Stimulated activated naive CD4-positive, alpha-beta T cell treated with Interleukin-2 at 50 U/mL for 16 hours (primary cell): Measurements from ENCODE around the gene CTNNBIP1.

Source experiments
- DNase-seq: peaks from one replicate; lab custom pipeline; 2025; lab: John Stamatoyannopoulos, UW

Gene CTNNBIP1

DNA sequence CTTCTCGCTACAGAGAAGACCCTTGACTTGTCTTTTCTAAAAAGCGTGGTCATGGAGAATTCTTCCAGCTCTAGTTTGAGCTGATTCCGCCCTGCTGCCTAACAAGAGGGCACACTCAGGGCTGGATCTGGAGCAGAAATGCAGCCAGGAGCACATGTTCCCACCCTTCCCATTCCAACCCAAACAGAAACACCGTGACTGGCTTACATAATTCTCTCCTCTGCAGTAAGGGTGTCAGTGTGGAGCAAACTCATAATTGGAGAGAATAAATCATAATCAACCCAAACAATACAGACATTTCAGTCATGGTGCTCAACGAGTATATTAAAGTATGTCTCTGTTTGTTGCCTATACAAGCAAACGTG lies 34.5 kb downstream of the CTNNBIP1 start:
- no peak for DNase-seq

DNA sequence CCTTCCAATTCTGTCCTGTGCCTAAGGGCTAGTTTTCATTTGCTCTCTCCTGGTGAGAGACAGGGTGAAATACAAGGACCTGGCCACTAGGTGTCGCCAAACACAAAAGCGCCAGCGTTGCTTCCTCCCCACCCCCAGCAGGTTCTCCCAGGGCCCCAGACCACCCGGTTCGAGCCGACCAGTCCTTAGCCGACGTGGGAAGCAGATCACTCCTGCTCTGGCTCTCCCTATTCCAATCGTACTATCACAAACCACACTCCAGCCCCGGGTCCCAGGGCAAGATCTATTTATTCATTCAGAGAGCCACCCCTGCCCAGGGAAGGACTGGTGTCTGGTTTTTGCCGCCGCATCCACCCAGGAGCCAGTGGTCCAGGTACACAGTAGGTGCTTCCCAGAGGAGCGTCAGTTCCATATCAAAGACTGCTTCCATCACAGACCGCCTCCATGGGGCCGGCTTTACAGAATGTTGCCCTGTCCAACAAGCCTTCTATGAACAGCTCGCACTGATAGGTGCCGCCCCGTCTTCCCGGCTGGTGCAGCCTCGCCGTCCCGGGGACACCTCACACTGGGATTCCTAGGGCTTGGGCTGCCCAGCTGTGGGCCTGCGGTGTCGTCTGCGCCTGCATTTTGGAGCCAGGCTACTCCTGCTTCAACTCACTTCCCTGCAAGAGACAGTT lies 35.0 kb downstream of the CTNNBIP1 start:
- peak; percentile 67 for DNase-seq

DNA sequence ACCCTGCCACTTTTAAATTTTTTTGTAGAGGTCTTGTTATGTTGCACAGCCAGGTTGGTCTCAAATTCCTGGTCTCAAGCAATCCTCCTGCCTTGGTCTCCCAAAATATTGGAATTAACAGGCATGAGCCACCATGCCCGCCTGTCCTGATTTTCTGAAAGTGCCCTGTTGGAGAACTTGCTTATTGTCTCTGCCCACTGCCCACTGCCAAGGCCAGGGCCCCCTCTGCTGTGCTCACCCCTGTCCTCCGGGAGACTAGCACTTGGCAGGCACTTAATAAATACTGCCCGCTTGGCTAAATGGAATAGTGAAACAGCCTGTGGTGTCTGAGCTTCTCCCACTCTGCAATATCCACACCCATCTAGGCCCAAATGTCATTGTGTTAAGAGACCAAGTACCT lies 35.7 kb downstream of the CTNNBIP1 start:
- DNase-seq = no peak

DNA sequence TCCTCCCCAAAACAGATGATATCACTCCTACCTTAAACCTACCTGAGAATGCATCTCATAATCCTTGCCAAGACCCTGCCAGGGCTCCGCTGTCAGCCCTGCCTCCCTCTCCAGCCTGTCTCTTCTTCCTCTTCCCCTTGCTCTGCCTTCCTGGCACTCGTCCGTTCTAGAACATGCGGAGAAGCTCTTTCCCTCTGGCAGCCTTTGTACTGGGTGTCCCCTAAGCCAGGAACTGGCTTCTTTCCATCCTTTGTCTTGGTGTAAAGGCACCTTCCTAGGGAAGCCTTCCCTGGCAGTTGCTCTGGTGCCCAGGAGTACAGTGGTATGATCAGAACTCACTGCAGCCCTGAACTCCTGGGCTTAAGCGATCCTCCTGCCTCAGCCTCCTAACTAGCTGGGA lies 36.1 kb downstream of the CTNNBIP1 start:
- no peak for DNase-seq

DNA sequence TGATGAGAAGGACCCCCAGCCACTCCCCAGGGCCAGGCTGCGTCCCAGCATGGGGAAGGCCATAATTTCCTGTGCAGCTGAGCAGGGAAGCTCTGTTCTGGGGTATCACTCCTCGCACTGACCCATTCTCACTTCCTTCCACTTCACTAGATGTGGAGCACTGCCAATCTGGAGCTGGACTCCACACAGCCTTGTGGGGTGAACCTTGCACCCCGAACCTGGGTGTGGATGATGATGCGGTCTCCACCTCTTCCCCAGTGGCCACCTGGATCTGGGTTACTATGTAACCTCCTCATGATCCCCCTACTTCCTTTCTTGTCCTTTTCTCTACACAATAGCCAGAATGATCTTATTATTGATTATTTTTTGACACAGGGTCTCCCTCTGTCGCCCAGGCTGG lies 36.7 kb downstream of the CTNNBIP1 start:
- DNase-seq = no peak

DNA sequence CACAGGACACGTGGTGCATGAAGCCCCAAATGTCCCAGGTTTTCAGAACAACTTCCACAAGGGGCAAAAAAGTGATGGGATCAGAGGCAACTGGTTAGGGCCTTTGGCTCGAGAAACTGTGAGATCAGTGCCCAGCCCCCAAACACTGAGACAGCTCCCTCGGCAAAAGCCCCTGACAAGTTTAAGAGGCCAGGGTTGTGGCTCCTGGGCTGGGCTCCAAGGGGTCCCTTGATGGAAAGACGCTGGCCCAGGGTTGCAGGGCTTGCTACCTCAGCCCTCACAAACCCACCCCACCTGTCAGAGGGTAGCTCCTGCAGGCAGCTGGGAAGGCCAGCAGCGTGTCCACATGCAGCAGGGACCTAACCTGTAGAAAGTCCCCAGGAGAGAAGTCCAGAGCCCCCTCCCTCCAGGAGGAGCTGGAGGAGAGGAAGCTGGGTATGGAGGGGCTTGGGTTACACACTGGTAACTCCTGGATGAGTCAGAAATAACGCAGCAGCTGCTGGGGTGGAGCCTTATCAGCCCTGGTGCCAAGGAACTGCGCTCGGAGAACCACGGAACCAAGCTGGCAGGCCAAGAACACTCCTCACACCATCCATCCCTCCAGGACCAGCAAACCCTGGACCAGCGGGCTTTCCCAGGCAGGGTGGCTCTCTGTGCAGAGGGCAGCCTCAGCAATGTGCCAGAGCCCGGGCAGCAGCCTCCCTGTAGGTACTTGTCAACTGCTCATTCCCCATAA lies 37.5 kb downstream of the CTNNBIP1 start:
- no peak for DNase-seq

DNA sequence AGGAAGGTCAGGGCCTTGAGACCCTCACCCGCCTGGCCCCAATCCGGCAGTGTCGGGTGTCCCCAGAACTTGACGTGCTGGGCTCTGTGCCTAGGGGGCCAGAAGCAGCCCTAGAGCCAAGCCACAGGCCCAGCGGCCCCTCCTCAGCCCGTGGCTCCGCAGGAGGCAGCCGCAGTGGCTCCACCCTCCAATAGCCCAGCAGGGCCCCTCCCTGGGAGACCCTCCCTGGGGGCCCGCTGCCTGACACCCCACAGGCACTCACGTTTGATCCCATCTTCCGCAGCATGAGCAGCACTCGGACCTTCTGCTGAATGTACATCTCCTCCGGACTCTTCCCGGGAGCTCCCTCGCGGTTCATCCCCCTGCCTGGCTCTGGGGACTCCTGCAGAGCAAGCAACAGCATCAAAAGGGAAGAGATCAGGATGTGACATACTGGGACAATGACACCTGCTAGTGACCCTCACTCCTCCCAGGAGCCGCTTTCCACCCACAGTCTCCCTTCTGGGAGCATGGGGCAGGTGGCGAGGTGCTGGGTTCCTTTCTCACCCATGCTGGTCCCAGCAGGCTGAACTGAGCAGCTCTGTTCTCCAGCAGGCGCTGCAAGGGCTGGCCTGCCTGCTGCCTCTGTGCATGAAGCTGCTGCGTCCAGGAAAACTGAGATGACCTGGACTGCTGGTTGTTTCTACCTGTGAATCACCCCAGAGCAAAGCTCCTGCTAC lies 38.2 kb downstream of the CTNNBIP1 start:
- DNase-seq = no peak

DNA sequence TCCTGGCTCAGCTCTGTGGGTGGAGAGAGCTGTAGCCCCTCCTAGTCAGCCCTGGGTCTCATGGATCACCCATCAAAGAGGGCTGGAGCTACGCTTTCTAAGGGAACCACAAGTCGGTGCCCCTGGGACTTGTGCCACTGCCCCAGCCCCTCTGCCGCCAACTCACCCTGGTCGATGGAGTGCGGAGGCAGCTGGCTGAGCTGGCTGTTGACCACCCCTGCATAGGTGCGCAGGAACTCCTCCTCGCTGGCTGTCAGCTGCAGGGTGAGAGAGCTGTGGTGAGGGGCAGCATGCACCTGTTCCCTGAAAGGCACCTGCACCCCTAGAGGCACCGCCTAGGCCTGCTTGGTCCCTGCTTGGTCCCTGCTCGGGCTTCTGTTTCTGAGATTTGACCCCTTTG lies 39.0 kb downstream of the CTNNBIP1 start:
- no peak for DNase-seq

DNA sequence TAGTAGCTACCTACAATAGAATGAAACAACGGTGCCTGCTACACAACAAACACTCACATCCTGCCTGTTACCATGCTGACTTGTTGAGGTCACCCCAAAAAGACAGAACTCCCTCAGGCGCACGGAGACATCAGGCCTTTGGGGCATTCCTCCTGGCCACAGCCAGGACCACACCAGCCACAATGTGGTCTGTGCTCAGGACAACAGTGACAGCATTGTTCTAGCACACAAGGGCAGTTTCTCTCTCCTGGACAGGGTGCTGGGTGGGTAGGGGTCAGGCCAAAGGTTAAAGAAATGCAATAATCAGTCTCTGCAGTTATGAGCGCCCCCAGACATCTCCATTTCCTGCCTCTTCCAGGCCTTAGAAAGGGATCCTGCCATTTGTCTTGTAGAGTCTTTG lies 39.5 kb downstream of the CTNNBIP1 start:
- DNase-seq = no peak

DNA sequence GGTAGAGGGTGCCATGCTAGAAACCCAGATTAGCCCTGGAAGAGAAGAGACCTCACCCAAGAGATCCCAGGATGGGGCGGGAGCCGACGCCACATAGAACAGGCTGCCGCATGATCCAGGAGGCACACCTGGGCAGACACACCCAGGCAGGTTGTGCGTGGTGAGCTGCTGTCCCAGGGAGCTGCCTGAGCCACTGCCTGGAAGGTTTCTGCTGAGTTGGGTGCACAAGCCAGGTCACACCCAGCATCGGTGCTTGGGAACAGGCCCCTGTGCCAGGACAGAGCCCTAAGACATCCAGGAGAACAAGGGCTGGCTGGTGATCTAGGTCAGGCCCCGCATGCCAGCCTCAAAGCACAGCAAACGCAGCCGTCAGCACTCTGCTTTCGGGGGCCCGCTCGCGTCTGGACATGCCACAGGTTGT lies 40.2 kb downstream of the CTNNBIP1 start:
- no peak for DNase-seq

DNA sequence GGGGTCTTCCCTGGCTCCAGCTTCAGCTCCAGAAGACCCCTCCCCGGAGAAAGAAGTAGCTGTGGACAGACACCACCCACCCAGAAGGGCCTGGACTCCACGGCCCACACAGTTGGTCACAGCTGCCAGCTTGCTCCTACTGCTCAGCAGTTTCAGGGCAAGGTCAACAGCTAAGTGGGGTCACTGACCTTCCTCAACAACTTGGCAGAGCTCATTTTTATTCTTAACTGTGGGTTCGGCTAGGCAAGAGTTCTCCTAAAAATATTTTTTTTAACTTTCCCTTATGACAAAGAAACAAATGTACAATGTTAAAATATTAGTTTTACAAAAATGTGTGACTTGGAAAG lies 41.9 kb downstream of the CTNNBIP1 start:
- no peak for DNase-seq

DNA sequence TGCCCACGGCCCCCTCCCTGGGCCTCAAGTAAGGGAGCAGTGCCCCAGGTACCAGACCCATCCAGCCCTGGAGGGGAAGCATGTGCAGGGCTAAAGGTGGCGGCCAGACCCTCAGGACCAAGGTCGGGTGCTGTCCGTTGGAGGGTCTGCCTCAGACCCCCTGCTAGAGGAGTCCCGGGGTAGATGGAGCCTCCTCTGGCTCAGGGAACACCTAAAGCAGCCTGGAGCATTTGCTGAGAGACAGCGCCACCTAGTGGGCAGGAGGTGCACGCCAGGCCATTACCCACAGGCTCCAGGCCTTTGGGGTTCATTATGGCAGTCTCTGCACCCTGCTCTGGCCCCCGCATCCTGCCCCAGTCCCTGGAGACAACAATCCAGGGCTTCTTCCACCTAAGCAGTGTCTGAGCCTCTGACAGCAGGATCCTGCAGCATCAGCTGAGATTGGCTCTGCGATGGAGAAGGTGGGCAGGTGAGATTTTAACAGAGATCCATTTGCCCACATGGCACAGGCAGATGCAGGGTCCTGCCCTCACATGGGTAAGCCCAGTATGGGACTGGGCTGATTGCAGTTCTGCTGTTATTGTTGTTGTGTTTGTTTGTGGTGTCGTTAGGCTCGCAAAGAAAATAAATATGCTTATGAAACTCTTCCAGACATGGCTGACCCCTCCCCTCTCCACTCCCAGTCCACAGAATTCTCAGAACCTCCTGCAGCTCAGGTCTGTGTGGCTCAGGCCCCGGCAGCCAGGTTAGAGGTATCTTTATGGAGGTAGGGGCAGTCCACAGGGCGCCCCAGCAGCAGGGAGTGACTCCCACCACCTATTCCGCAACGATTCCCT lies 42.4 kb downstream of the CTNNBIP1 start:
- DNase-seq = peak; percentile 78

DNA sequence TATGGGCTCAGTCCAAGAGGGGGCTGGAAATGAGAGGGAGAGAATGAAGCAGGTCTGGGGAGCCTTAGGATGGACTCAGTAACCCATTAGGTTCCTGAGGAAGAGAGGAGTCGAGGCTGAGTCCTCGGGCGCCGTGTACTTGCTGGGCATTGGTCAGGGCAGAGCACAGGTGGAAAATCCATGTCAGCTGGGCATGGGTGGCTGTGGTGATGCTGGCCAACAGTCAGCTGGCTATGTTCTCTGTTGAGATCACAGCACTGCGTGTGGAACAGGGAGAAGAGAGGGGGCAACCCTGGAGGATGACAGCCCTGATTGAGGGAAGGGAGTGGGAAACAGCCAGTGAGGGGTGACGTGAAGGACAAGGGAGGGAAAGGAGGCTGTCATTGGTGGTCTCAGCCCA lies 43.2 kb downstream of the CTNNBIP1 start:
- DNase-seq = no peak

DNA sequence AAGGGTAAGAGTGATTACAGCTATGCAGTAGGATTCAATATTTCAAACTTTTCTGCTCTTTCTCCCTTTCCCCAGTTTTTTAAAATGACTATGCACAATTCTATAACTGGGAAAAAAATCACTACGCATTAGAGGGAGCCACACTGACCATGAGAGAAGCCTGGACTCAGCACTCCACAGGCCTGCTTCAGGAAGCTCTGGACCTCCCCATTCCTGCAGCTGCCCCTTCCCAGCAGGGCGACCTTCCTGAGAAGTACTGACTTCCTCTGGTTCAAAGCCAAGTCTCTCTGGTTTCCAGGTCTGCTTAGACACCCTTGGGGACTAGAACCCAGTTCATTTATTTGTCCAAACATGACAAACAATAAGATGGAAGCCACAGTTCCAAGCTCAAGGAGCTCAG lies 44.3 kb downstream of the CTNNBIP1 start:
- no peak for DNase-seq

DNA sequence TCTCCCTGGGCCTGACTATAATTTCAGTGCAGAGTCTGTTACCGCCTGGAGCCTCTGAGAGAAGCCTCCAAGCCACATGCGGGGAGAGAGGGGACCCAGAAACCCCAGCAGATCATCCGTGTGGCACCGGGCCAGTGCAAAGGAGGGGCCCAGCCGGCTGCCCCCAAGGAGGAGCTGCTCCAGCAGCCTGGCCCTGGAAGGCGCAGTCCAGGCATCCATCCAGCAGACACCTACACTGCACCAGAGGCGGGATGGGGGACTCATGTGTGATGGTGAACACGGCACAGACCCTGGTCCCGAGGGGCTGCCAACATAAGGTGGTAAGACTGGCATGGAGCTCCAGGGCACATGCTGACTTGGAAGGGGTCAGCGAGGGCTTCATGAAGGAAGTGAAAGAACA lies 46.7 kb downstream of the CTNNBIP1 start:
- no peak for DNase-seq

DNA sequence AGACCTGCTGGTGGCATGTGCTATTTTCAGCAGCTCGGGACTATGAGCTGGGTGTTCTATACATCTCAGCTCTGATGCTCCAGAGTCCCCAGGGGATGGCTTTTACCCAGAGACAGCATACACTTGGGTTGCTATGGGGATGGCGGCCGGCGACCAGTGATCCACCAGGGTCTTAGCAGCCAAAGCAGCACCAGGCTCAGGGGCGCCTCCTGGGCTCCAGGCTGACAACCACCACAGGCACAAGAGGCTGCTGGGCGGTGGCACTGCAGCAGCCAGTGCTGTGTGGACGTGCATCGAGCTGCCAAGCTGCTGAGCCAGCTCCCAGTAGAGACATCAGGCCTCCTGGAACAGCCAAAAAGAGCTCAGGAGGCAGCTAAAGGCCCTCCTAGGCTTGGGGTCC lies 48.7 kb downstream of the CTNNBIP1 start:
- DNase-seq = no peak

DNA sequence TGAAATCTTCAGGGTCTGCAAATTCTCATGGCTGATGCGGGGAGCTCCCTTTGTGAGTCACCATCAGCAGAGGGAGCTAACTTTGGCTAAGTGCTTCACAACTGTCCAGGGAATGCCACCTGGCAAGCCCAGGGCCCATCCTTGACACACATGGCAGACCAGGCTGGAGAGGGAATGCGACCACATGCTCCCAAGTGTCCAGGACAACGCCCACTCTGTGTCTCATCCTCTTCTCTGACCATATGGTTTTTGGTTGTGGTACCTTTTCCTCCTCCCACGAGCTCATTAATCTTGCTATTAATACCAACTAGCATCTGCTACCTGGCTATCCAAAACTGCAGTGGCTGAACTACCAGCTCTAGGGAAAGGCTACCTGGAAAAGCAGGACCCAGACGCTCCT lies 49.2 kb downstream of the CTNNBIP1 start:
- DNase-seq = no peak

DNA sequence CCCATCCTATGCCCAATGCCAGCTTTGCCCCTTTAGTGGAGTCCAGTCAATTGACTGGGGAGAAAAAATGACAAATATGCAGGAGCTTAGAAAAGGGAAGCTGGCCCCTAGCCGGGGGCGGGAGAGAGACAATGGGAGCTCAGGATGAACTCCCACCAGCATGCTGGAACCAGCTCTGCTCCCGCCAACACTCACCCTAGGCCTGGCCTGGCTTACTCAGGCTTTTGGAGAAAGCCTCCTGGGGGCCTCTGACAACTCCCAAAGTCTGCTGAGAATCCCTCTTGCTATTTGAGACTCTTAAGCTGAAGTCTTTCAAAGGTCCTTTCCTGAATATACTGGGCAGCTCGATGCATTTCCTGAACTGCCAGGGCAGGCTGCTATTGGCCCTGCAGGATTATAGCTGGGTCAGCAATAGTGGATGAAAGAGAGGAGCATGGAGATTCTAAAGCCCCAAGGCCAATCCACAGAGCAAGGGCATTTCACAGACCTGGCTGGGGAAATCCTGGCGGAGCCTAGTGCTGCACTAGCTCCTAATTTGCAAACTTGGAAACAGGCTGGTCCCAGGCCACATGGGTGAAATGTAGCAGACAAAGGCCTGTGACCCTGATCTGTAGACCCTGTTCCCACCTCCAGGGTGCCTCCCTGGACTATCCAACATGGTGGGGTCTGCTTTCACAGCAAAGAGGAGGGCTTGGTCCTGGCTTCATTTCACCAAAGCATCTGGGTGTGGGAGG lies 50.6 kb downstream of the CTNNBIP1 start:
- no peak for DNase-seq

DNA sequence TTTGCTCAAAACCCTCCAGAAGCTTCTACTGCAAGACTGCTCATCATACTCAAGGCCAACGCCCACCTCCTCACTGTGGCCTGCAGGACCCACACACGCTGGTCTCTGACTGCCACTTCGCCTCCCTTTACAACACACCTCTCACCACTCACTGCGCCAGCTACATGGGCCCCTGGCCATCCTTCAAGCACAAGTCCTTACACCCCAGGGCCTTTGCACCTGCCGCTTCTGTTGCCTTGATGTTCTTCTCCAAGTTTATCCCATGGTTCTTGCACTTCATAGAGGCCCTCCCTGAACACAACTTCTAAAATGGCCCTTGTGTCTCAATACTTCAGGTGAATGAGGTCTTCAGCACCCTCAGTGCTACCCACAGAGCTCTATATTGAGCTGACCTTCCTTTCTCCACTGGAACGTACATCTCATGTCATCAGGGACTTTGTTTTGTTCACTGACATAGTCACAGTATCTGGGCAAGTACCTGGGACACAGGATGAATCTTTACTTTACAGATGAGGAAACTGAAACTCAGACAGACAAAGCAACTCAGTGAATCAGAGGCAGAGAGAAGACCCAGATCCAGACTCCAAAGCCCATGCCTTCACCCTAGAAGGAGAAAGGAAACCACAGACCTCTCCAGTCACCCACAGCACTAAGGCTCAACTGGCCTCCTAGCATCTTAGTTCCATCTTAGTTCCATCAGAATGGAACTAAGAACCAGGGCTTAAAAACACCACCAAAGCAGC lies 51.6 kb downstream of the CTNNBIP1 start:
- no peak for DNase-seq

DNA sequence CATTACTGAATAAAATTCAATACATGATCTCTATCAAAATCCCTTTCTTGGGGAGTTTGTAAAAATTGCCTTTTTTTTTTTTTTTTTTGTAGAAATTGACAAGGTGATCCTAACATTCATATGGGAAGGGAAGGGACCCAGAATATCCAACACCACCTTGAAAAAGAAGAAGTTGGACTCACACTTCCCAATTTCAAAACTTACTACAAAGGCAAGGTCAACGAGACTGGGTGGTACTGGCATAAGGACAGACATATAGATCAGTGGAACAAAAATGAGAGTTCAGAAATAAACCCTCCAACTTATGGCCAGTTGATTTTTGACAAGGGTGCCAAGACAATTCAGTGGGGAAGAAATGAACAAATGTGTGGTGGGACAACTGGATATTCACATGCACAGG lies 54.9 kb downstream of the CTNNBIP1 start:
- DNase-seq = no peak

DNA sequence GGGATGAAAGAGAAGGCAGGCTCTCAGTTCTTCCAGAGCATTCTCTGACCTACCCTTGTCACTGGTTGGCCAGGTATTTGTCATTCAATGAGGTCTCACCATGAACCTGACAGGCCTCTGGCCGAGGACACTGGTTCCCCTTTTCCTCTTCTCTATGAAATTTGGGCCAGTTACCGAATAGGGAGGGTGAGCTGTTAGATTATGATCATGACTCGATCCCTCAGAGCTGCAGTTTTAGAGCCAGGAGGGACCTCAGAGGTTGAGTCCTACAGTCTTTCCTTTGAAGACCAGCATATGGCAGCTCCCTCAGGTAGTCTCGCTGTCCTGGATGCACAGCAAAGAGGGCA lies 56.8 kb downstream of the CTNNBIP1 start:
- no peak for DNase-seq
